WTC11 (cell line): ENCODE results near the gene DOK3.

Experiments
- ATF3 ChIP-seq: sonication (generic); formaldehyde crosslinking; conservative IDR thresholded peaks from 2 replicates; pipeline ENCODE4 v1.8.1; 2022; ENCODE audit warnings: mild to moderate bottlenecking, missing genetic modification reagents
- ESRRA ChIP-seq: sonication (generic); formaldehyde crosslinking; IDR thresholded peaks from 2 replicates; pipeline ENCODE4 v1.8.1; 2022; ENCODE audit warnings: mild to moderate bottlenecking, missing genetic modification reagents, borderline replicate concordance
- SP1 ChIP-seq: sonication (generic); formaldehyde crosslinking; conservative IDR thresholded peaks from 2 replicates; pipeline ENCODE4 v1.8.1; 2022; ENCODE audit warnings: missing genetic modification reagents
- TF ChIP-seq, protein P1 (sequence below): sonication (generic); formaldehyde crosslinking; IDR thresholded peaks from 2 replicates; pipeline ENCODE4 v1.8.0; 2023; ENCODE audit warnings: missing genetic modification reagents
- TF ChIP-seq, protein P2 (sequence below): sonication (generic); formaldehyde crosslinking; IDR thresholded peaks from 2 replicates; pipeline ENCODE4 v1.8.0; 2022; ENCODE audit warnings: mild to moderate bottlenecking, missing genetic modification reagents
- TF ChIP-seq, protein P3 (sequence below): fragments of 200-600 bp; IDR thresholded peaks from 2 replicates; pipeline ENCODE4 v1.8.0; 2022; ENCODE audit warnings: antibody characterized with exemption

DNA sequence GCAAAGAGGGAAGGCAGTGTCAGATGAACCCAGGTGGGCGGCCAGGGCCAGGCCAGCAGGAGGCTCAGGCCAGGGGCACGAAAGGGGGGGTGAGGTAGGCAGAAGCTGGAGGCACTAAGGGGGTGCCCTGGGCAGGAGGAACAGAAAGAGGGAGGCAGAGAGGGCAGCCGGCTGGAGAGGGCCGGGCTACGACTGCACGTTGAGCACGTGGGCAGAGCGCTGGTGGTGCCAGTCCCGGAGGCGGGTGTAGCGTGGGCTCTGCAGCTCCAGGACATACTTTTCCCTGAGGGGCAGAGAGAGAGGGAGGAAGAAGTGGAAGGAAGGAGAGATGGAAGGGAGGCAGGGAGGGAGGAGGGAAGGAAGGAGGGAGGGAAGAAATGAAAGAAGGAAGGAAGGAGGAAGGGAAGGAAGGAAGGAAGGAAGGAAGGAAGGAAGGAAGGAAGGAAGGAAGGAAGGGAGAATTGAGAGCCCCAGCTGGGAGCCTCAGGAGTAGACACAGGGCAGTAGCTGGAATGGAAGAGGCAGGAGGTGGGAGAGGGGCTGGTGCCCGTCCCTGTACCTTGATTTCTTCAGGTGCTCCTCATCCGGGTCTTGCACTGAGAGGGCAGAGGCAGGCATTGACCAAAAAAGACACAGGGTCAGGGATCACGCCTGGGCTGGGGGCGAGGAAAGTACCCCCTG lies 19.2 kb downstream of the DOK3 start:
- TF ChIP-seq, protein P1, sequence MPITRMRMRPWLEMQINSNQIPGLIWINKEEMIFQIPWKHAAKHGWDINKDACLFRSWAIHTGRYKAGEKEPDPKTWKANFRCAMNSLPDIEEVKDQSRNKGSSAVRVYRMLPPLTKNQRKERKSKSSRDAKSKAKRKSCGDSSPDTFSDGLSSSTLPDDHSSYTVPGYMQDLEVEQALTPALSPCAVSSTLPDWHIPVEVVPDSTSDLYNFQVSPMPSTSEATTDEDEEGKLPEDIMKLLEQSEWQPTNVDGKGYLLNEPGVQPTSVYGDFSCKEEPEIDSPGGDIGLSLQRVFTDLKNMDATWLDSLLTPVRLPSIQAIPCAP (CRISPR knock-in tag), result no peak
- no peak for TF ChIP-seq ATF3 (CRISPR knock-in tag)
- TF ChIP-seq, protein P2, sequence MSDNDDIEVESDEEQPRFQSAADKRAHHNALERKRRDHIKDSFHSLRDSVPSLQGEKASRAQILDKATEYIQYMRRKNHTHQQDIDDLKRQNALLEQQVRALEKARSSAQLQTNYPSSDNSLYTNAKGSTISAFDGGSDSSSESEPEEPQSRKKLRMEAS (CRISPR knock-in tag), result no peak
- TF ChIP-seq ESRRA (CRISPR knock-in tag), result no peak
- TF ChIP-seq, protein P3, sequence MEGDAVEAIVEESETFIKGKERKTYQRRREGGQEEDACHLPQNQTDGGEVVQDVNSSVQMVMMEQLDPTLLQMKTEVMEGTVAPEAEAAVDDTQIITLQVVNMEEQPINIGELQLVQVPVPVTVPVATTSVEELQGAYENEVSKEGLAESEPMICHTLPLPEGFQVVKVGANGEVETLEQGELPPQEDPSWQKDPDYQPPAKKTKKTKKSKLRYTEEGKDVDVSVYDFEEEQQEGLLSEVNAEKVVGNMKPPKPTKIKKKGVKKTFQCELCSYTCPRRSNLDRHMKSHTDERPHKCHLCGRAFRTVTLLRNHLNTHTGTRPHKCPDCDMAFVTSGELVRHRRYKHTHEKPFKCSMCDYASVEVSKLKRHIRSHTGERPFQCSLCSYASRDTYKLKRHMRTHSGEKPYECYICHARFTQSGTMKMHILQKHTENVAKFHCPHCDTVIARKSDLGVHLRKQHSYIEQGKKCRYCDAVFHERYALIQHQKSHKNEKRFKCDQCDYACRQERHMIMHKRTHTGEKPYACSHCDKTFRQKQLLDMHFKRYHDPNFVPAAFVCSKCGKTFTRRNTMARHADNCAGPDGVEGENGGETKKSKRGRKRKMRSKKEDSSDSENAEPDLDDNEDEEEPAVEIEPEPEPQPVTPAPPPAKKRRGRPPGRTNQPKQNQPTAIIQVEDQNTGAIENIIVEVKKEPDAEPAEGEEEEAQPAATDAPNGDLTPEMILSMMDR, result no peak
- no peak for TF ChIP-seq SP1 (CRISPR knock-in tag)
